Measurements from ENCODE around the gene NR1D2. TPM values are rescaled to one million over a fixed set of nuclear protein-coding genes. Genes with fewer than 3 reads are reported as not detected.

The NR1D2 gene
- total and polyA plus RNA-seq, 2 of the 13 experiments (the other 11 are each of a cell fraction or from before 2014, with no cell fraction given) = 5.3 to 8.1 TPM

GRCh38 chr3:23966328-23966727 is 21.2 kb downstream of the NR1D2 start (continued):
- no peak for TF ChIP-seq PCBP2 (optimal IDR thresholded peaks at IDR 0.05; ENCODE audit: low read depth, low read length, poor library complexity, severe bottlenecking)
- TF ChIP-seq HOMEZ (CRISPR knock-in tag; IDR thresholded peaks at IDR 0.05; ENCODE audit: low read depth) = no peak
- no peak for TF ChIP-seq ZMYM3 (CRISPR knock-in tag; IDR thresholded peaks at IDR 0.05)
- TF ChIP-seq ZNF775 (CRISPR knock-in tag; IDR thresholded peaks at IDR 0.05; ENCODE audit: borderline replicate concordance) = no peak
- no peak for TF ChIP-seq ELF3 (CRISPR knock-in tag; IDR thresholded peaks at IDR 0.05)
- TF ChIP-seq ELF1 (CRISPR knock-in tag; IDR thresholded peaks at IDR 0.05) = no peak
- no peak for TF ChIP-seq ZBTB21 (CRISPR knock-in tag; IDR thresholded peaks at IDR 0.05)
- TF ChIP-seq NR2F1 (CRISPR knock-in tag; IDR thresholded peaks at IDR 0.05) = no peak
- no peak for TF ChIP-seq ZNF576 (CRISPR knock-in tag; IDR thresholded peaks at IDR 0.05)
- no peak for TF ChIP-seq ZSCAN29 (CRISPR knock-in tag; conservative IDR thresholded peaks at IDR 0.05)
- no peak for TF ChIP-seq POLR2G (IDR thresholded peaks at IDR 0.05; ENCODE audit: low read depth, low read length)
- no peak for TF ChIP-seq SRSF9 (IDR thresholded peaks at IDR 0.05; ENCODE audit: borderline replicate concordance, insufficient read depth, low read depth, low read length, poor library complexity, severe bottlenecking)
- TF ChIP-seq ZBTB40 (IDR thresholded peaks at IDR 0.05) = no peak
- TF ChIP-seq ZBTB40 (CRISPR knock-in tag; IDR thresholded peaks at IDR 0.05) = no peak

Measured in HepG2 (cell line).